Measurements from ENCODE around the gene CSNK1E. TPM values are rescaled to one million over a fixed set of nuclear protein-coding genes. Genes with fewer than 3 reads are reported as not detected.

Gene CSNK1E
- total RNA-seq, 1 experiment from 2014 or later, result 307 TPM

GRCh38 chr22:38286915-38287669, 30.1 kb downstream of the CSNK1E start:
- H3K4me3 ChIP-seq (ENCODE audit: insufficient read depth, low read depth, low read length), result no peak overlapping the region
- peaks cover 11% of the 10 kb centered on the region for H3K36me3 ChIP-seq (replicated peaks; ENCODE audit: control insufficient read depth, insufficient read depth, low read length)
- no peak for DNase-seq
- H3K27me3 ChIP-seq (ENCODE audit: control insufficient read depth, insufficient read depth, low read length), result no peaks in the 10 kb centered on the region

GRCh38 chr22:38285018-38285417, 32.2 kb downstream of the CSNK1E start:
- no peak for DNase-seq
- H3K27me3 ChIP-seq (ENCODE audit: control insufficient read depth, insufficient read depth, low read length), result no peaks in the 10 kb centered on the region
- no peak overlapping the region for H3K4me3 ChIP-seq (ENCODE audit: insufficient read depth, low read depth, low read length)
- peaks cover 9% of the 10 kb centered on the region for H3K36me3 ChIP-seq (replicated peaks; ENCODE audit: control insufficient read depth, insufficient read depth, low read length)

- no peak overlapping the region for H3K4me3 ChIP-seq (ENCODE audit: insufficient read depth, low read depth, low read length)
These were observed 33.2 kb downstream of the CSNK1E start for GRCh38 chr22:38284042-38284402.

GRCh38 chr22:38282397-38282796, 34.8 kb downstream of the CSNK1E start:
- DNase-seq, result no peak
- Histone ChIP-seq H3K27me3 (ENCODE audit: control insufficient read depth, insufficient read depth, low read length) (no peaks in the 10 kb centered on the region), H3K36me3 (replicated peaks; ENCODE audit: control insufficient read depth, insufficient read depth, low read length) (peaks cover 7% of the 10 kb centered on the region), H3K4me3 (ENCODE audit: insufficient read depth, low read depth, low read length) (no peak overlapping the region)

More at GRCh38 chr22:38284042-38284402, 33.2 kb downstream of the CSNK1E start:
- DNase-seq, result no peak
- H3K36me3 ChIP-seq (replicated peaks; ENCODE audit: control insufficient read depth, insufficient read depth, low read length), result peaks cover 7% of the 10 kb centered on the region
- H3K27me3 ChIP-seq (ENCODE audit: control insufficient read depth, insufficient read depth, low read length), result no peaks in the 10 kb centered on the region

- no peak overlapping the region for H3K4me3 ChIP-seq (ENCODE audit: insufficient read depth, low read depth, low read length)
- H3K27me3 ChIP-seq (ENCODE audit: control insufficient read depth, insufficient read depth, low read length), result no peaks in the 10 kb centered on the region; the same call in none of the 2 replicates
- peaks cover under 1% of the 10 kb centered on the region; the same call in 1 of the 2 replicates for H3K36me3 ChIP-seq (replicated peaks; ENCODE audit: control insufficient read depth, insufficient read depth, low read length)
- DNase-seq, result no peak
These were observed 41.1 kb downstream of the CSNK1E start for GRCh38 chr22:38276166-38276565.

GRCh38 chr22:38273135-38273826, 44.0 kb downstream of the CSNK1E start:
- H3K27me3 ChIP-seq (ENCODE audit: control insufficient read depth, insufficient read depth, low read length), result no peaks in the 10 kb centered on the region; the same call in none of the 2 replicates
- H3K4me3 ChIP-seq (ENCODE audit: insufficient read depth, low read depth, low read length), result peak overlapping the region; percentile 56
- H3K36me3 ChIP-seq (replicated peaks; ENCODE audit: control insufficient read depth, insufficient read depth, low read length), result peaks cover 5% of the 10 kb centered on the region; the same call in 1 of the 2 replicates
- DNase-seq, result no peak

GRCh38 chr22:38272373-38273134, 44.7 kb downstream of the CSNK1E start, which contains the start of gene TMEM184B:
TMEM184B (minus strand) TSS chr22:38273010; CDS start chr22:38247961, 25,049 bp downstream.
- DNase-seq, result peak; percentile 99
- no peaks in the 10 kb centered on the region; the same call in none of the 2 replicates for H3K27me3 ChIP-seq (ENCODE audit: control insufficient read depth, insufficient read depth, low read length)
- peaks cover 5% of the 10 kb centered on the region for H3K36me3 ChIP-seq (replicated peaks; ENCODE audit: control insufficient read depth, insufficient read depth, low read length)
- H3K4me3 ChIP-seq (ENCODE audit: insufficient read depth, low read depth, low read length), result peak within 1 kb of the TSS; percentile 91

GRCh38 chr22:38271927-38272372, 45.3 kb downstream of the CSNK1E start:
- Histone ChIP-seq H3K36me3 (replicated peaks; ENCODE audit: control insufficient read depth, insufficient read depth, low read length) (peaks cover 5% of the 10 kb centered on the region), H3K27me3 (ENCODE audit: control insufficient read depth, insufficient read depth, low read length) (no peaks in the 10 kb centered on the region; the same call in none of the 2 replicates), H3K4me3 (ENCODE audit: insufficient read depth, low read depth, low read length) (peak overlapping the region; percentile 91)
- peak; percentile 79 for DNase-seq

- peaks cover 5% of the 10 kb centered on the region for H3K36me3 ChIP-seq (replicated peaks; ENCODE audit: control insufficient read depth, insufficient read depth, low read length)
- H3K4me3 ChIP-seq (ENCODE audit: insufficient read depth, low read depth, low read length), result no peak overlapping the region
- H3K27me3 ChIP-seq (ENCODE audit: control insufficient read depth, insufficient read depth, low read length), result no peaks in the 10 kb centered on the region; the same call in none of the 2 replicates
- no peak for DNase-seq
These were observed 46.1 kb downstream of the CSNK1E start for GRCh38 chr22:38271101-38271500.

- no peak for DNase-seq
- Histone ChIP-seq H3K4me3 (ENCODE audit: insufficient read depth, low read depth, low read length) (no peak overlapping the region), H3K27me3 (ENCODE audit: control insufficient read depth, insufficient read depth, low read length) (no peaks in the 10 kb centered on the region; the same call in none of the 2 replicates)
These were observed 46.9 kb downstream of the CSNK1E start for GRCh38 chr22:38270091-38270992.

GRCh38 chr22:38269466-38269865, 47.8 kb downstream of the CSNK1E start:
- no peak for DNase-seq
- no peaks in the 10 kb centered on the region; the same call in none of the 2 replicates for H3K27me3 ChIP-seq (ENCODE audit: control insufficient read depth, insufficient read depth, low read length)
- H3K36me3 ChIP-seq (replicated peaks; ENCODE audit: control insufficient read depth, insufficient read depth, low read length), result peaks cover 5% of the 10 kb centered on the region

More at GRCh38 chr22:38270091-38270992, 46.9 kb downstream of the CSNK1E start:
- H3K36me3 ChIP-seq (replicated peaks; ENCODE audit: control insufficient read depth, insufficient read depth, low read length), result peaks cover 5% of the 10 kb centered on the region

GRCh38 chr22:38267086-38267485, 50.1 kb downstream of the CSNK1E start:
- Histone ChIP-seq H3K4me3 (ENCODE audit: insufficient read depth, low read depth, low read length) (no peak overlapping the region), H3K27me3 (ENCODE audit: control insufficient read depth, insufficient read depth, low read length) (no peaks in the 10 kb centered on the region; the same call in 1 of the 2 replicates), H3K36me3 (replicated peaks; ENCODE audit: control insufficient read depth, insufficient read depth, low read length) (peaks cover 5% of the 10 kb centered on the region)
- no peak for DNase-seq

More at GRCh38 chr22:38269466-38269865, 47.8 kb downstream of the CSNK1E start:
- no peak overlapping the region for H3K4me3 ChIP-seq (ENCODE audit: insufficient read depth, low read depth, low read length)

GRCh38 chr22:38266120-38266519, 51.1 kb downstream of the CSNK1E start:
- H3K4me3 ChIP-seq (ENCODE audit: insufficient read depth, low read depth, low read length), result no peak overlapping the region
- peaks cover 4% of the 10 kb centered on the region for H3K36me3 ChIP-seq (replicated peaks; ENCODE audit: control insufficient read depth, insufficient read depth, low read length)
- no peak for DNase-seq
- no peaks in the 10 kb centered on the region for H3K27me3 ChIP-seq (ENCODE audit: control insufficient read depth, insufficient read depth, low read length)

Measured in H7 (cell line).